Sigmoid colon (tissue), 3 donors: ENCODE results near the gene GALNT18.

Source experiments
- POLR2A ChIP-seq, 2 donors: fragments of 450-650 bp; IDR thresholded peaks; one replicate each; pipeline ENCODE4 v1.6.1; 2016; ENCODE audit warnings: antibody characterized with exemption in 2 of 2, mild to moderate bottlenecking in 2 of 2, moderate library complexity in 2 of 2
- TF ChIP-seq, protein P1 (sequence below), 4 experiments: fragments of 450-650 bp in 3 of 4; fragments of 200-600 bp in 1 of 4; IDR thresholded peaks; one replicate each; pipeline ENCODE4 v1.5.1; 2016 to 2019; ENCODE audit warnings: antibody characterized with exemption in 4 of 4, mild to moderate bottlenecking in 3 of 4, moderate library complexity in 2 of 4

DNA sequence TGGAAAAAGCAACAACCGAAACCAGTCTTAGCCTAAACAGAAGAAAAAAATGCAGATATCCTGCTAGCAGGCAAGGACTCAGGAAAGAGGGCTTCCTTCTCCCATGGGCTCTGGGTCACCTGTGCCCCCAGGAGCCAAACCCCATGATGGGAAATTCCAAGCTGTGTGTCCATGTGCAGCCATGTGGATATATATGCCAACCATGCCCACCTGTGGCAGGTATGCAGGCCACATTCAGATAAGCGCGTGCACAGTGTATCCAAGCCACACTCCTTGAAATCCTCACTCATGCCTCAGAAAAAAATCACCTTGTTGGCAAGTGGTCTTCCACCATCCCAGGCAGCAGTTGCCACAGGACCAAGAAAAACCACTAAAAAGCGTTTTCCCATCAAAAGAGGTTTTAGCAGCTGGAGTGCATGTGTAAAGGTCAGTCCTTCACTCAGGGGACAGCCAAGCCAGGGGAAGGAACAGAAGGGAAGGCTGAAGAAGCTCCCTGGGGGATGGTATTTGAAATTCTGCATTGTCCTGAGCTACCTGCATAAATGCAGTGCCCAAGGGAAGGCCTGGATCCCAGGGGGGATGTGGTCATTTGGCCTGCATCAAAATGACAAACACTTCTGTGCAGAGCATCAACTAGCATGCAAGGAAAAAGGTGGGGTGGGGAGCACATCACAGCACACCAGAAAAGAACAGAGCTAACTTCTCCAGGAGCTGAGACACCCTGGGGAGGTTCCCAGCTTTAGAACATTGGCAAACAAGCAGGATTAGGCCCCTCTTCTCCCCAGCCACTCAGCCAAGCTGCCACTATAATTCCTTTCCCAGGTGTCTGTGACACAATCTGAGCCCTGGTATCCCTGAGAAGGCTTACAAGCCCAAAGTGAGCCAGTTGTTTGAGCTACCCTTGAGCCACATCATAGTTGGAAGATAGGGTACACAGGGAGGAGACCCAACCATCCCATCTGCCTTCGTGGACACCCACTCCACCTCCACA lies 76.2 kb downstream of the GALNT18 start:
- TF ChIP-seq POLR2A (IDR thresholded peaks at IDR 0.05) = no peak
- TF ChIP-seq, protein P1, sequence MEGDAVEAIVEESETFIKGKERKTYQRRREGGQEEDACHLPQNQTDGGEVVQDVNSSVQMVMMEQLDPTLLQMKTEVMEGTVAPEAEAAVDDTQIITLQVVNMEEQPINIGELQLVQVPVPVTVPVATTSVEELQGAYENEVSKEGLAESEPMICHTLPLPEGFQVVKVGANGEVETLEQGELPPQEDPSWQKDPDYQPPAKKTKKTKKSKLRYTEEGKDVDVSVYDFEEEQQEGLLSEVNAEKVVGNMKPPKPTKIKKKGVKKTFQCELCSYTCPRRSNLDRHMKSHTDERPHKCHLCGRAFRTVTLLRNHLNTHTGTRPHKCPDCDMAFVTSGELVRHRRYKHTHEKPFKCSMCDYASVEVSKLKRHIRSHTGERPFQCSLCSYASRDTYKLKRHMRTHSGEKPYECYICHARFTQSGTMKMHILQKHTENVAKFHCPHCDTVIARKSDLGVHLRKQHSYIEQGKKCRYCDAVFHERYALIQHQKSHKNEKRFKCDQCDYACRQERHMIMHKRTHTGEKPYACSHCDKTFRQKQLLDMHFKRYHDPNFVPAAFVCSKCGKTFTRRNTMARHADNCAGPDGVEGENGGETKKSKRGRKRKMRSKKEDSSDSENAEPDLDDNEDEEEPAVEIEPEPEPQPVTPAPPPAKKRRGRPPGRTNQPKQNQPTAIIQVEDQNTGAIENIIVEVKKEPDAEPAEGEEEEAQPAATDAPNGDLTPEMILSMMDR (IDR thresholded peaks at IDR 0.05) = no peak
